OCI-LY1 (cell line): Measurements from ENCODE around the gene IGIP.

Experiments used
- H2AFZ ChIP-seq: fragments of 200-600 bp; sonication (generic), shearing (Covaris generic); 2 replicates; pipeline ENCODE4 v1.6.0; 2014; ENCODE audit warnings: antibody characterized with exemption, mild to moderate bottlenecking, low read length
- H3F3A ChIP-seq: fragments of 200-600 bp; sonication (generic), shearing (Covaris generic); 2 replicates; pipeline ENCODE4 v1.6.0; 2014; ENCODE audit warnings: mild to moderate bottlenecking, antibody characterized with exemption, low read length, moderate library complexity; ENCODE audit not compliant: insufficient read depth
- H3K27ac ChIP-seq: fragments of 200-600 bp; sonication (generic); 2 replicates; pipeline ENCODE4 v1.5.1; 2014; ENCODE audit warnings: low read length, mixed run types, mild to moderate bottlenecking, low read depth; ENCODE audit not compliant: poor library complexity, severe bottlenecking
- H3K27me3 ChIP-seq: fragments of 200-600 bp; sonication (generic); 2 replicates; pipeline ENCODE4 v1.6.0; 2014; ENCODE audit warnings: antibody characterized with exemption, mild to moderate bottlenecking, low read length, moderate library complexity; ENCODE audit not compliant: insufficient read depth
- H3K36me3 ChIP-seq: fragments of 200-600 bp; sonication (generic); 2 replicates; pipeline ENCODE4 v1.6.1; 2014; ENCODE audit warnings: mild to moderate bottlenecking, antibody characterized with exemption, low read length, moderate library complexity, mixed read lengths; ENCODE audit not compliant: insufficient read depth
- H3K4me1 ChIP-seq: fragments of 200-600 bp; sonication (generic); 2 replicates; pipeline ENCODE4 v1.5.1; 2014; ENCODE audit warnings: mild to moderate bottlenecking, low read length, moderate library complexity; ENCODE audit not compliant: insufficient read depth, severe bottlenecking
- H3K4me2 ChIP-seq: fragments of 200-600 bp; sonication (generic), shearing (Covaris generic); 2 replicates; pipeline ENCODE4 v1.6.1; 2014; ENCODE audit warnings: low read length
- H3K4me3 ChIP-seq: fragments of 200-600 bp; sonication (generic); 2 replicates; pipeline ENCODE4 v1.5.1; 2014; ENCODE audit warnings: low read length, low read depth, mild to moderate bottlenecking, mixed read lengths; ENCODE audit not compliant: poor library complexity, severe bottlenecking
- H3K79me2 ChIP-seq: fragments of 200-600 bp; shearing (Covaris generic); 2 replicates; pipeline ENCODE4 v1.6.1; 2016; ENCODE audit warnings: mixed run types, low read length, mixed read lengths; ENCODE audit not compliant: insufficient read depth
- H3K9ac ChIP-seq: fragments of 200-600 bp; sonication (generic), shearing (Covaris generic); 2 replicates; pipeline ENCODE4 v1.6.1; 2014; ENCODE audit warnings: mild to moderate bottlenecking, low read length, mixed read lengths
- H3K9me2 ChIP-seq: fragments of 200-600 bp; sonication (generic), shearing (Covaris generic); 2 replicates; pipeline ENCODE4 v1.6.1; 2014; ENCODE audit warnings: low read depth, mild to moderate bottlenecking, low read length, mixed read lengths
- H3K9me3 ChIP-seq: fragments of 200-600 bp; shearing (Covaris generic); 2 replicates; pipeline ENCODE4 v1.6.1; 2014; ENCODE audit warnings: low read length, mixed read lengths
- H4K20me1 ChIP-seq: fragments of 200-600 bp; sonication (generic), shearing (Covaris generic); 2 replicates; pipeline ENCODE4 v1.6.0; 2016; ENCODE audit warnings: mild to moderate bottlenecking, low read length; ENCODE audit not compliant: insufficient read depth
- EZH2 ChIP-seq: fragments of 200-600 bp; sonication (generic), shearing (Covaris generic); IDR thresholded peaks from 2 replicates; pipeline ENCODE4 v1.8.0; 2017; ENCODE audit warnings: borderline replicate concordance, mixed run types, mild to moderate bottlenecking, antibody characterized with exemption, low read length, moderate library complexity, mixed read lengths
- TF ChIP-seq, protein P1 (sequence below): fragments of 200-600 bp; sonication (generic), shearing (Covaris generic); IDR thresholded peaks from 2 replicates; pipeline ENCODE4 v1.5.1; 2017; ENCODE audit warnings: mild to moderate bottlenecking, antibody characterized with exemption, low read length, moderate library complexity, mixed read lengths

The IGIP gene

DNA sequence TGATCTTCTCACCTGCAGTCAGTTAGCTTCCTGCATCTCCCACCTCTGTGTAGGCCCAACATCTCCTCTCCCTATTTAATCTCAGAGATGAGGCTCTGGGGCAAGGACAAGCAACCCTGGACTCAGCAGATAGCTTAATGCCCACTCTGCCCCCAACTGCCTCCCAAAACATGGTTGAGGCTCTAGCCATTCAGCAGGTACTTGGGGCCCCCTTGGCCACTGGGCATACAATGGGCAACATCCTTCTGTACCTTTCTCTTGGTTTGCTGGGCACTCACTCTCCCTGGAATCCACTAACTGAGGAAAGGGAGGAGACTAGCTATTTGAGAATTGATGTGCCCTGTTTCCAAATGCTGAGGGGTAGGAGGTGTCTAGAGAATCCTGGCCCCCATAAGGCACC, 9.4 kb downstream of the IGIP start:
- peaks cover 3% of the 10 kb centered on the region; the same call in 1 of the 2 replicates for H3K27me3 ChIP-seq
- H3K4me1 ChIP-seq, result no peaks in the 10 kb centered on the region
- H4K20me1 ChIP-seq, result peaks cover 5% of the 10 kb centered on the region; the same call in 1 of the 2 replicates
- H3K4me3 ChIP-seq, result no peak overlapping the region
- H3K9me2 ChIP-seq, result no peaks in the 10 kb centered on the region
- H3K9ac ChIP-seq, result no peak overlapping the region
- no peak overlapping the region for H3K4me2 ChIP-seq
- H3K79me2 ChIP-seq, result no peaks in the 10 kb centered on the region
- no peak overlapping the region for H3K27ac ChIP-seq
- no peak for TF ChIP-seq EZH2
- TF ChIP-seq, protein P1, sequence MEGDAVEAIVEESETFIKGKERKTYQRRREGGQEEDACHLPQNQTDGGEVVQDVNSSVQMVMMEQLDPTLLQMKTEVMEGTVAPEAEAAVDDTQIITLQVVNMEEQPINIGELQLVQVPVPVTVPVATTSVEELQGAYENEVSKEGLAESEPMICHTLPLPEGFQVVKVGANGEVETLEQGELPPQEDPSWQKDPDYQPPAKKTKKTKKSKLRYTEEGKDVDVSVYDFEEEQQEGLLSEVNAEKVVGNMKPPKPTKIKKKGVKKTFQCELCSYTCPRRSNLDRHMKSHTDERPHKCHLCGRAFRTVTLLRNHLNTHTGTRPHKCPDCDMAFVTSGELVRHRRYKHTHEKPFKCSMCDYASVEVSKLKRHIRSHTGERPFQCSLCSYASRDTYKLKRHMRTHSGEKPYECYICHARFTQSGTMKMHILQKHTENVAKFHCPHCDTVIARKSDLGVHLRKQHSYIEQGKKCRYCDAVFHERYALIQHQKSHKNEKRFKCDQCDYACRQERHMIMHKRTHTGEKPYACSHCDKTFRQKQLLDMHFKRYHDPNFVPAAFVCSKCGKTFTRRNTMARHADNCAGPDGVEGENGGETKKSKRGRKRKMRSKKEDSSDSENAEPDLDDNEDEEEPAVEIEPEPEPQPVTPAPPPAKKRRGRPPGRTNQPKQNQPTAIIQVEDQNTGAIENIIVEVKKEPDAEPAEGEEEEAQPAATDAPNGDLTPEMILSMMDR, result no peak
- no peaks in the 10 kb centered on the region for H3F3A ChIP-seq
- no peak overlapping the region for H2AFZ ChIP-seq
- H3K36me3 ChIP-seq, result no peaks in the 10 kb centered on the region
- H3K9me3 ChIP-seq, result no peaks in the 10 kb centered on the region

DNA sequence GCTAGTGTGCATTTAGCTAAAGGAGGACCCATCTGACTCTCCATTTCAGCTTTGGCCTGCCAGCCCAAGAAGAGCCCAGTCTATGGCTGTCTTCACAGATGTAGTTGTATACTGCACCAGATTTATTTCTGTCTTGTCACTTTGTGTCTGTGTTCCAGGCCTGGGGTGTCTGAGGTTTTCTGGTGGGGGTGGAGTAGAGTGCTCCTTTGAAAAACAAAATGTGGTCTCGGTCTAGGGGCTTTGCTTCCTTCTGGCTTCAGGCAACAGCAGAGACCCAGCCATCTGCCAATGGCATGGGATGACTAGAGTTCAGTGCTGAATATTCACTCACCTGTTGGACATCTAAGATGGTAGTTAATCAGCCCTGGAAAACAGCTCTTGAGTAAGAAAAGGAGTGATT, 10.9 kb downstream of the IGIP start:
- H3K27ac ChIP-seq, result no peak overlapping the region
- H3K36me3 ChIP-seq, result no peaks in the 10 kb centered on the region
- H3K4me1 ChIP-seq, result no peaks in the 10 kb centered on the region
- no peaks in the 10 kb centered on the region for H3K9me3 ChIP-seq
- no peaks in the 10 kb centered on the region for H3K9me2 ChIP-seq
- no peaks in the 10 kb centered on the region for H3F3A ChIP-seq
- peaks cover 5% of the 10 kb centered on the region; the same call in 1 of the 2 replicates for H4K20me1 ChIP-seq
- H3K27me3 ChIP-seq, result peaks cover 3% of the 10 kb centered on the region; the same call in 1 of the 2 replicates
- no peak overlapping the region for H3K4me2 ChIP-seq
- no peak overlapping the region for H3K9ac ChIP-seq
- H2AFZ ChIP-seq, result no peak overlapping the region
- H3K79me2 ChIP-seq, result no peaks in the 10 kb centered on the region
- H3K4me3 ChIP-seq, result no peak overlapping the region
- no peak for TF ChIP-seq EZH2
- TF ChIP-seq, protein P1, result no peak

DNA sequence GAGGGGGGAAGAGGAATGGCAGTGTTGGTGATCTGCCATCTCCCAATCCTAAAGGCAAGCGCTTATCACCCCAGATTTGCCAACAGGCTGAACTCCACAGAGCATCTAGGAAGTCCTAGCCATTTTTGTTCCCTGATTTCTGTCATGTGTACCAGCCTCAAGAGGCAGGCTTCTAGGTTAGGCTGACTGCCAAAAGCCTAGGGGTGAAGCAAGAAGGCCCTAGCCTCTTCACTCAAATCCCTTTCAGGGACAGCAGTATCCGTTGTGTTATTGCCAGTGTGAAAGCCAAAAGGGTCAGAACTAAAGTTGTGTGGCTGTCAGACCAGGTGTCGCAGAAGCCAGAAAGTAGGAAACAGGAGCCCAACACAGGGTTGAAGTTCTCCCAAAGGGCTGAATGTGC, 14.7 kb downstream of the IGIP start:
- no peaks in the 10 kb centered on the region for H3K9me2 ChIP-seq
- no peaks in the 10 kb centered on the region for H3K79me2 ChIP-seq
- no peaks in the 10 kb centered on the region for H3K9me3 ChIP-seq
- no peak overlapping the region for H2AFZ ChIP-seq
- H3K36me3 ChIP-seq, result no peaks in the 10 kb centered on the region
- H3K4me3 ChIP-seq, result no peak overlapping the region
- no peak overlapping the region for H3K9ac ChIP-seq
- H3K4me2 ChIP-seq, result no peak overlapping the region
- H3K27ac ChIP-seq, result no peak overlapping the region
- H3F3A ChIP-seq, result no peaks in the 10 kb centered on the region
- no peaks in the 10 kb centered on the region for H4K20me1 ChIP-seq
- no peaks in the 10 kb centered on the region for H3K4me1 ChIP-seq
- no peak for TF ChIP-seq EZH2
- TF ChIP-seq, protein P1, result no peak
- peaks cover 7% of the 10 kb centered on the region; the same call in 1 of the 2 replicates for H3K27me3 ChIP-seq
